OCI-LY7 (cell line): ENCODE results near the gene PDE3B.

Experiments used
- EZH2phosphoT487 ChIP-seq: fragments of 200-600 bp; sonication (generic); IDR thresholded peaks from 2 replicates; pipeline ENCODE4 v1.6.1; 2018; ENCODE audit warnings: low read depth, borderline replicate concordance, mild to moderate bottlenecking, mixed run types, antibody characterized with exemption, low read length, moderate library complexity, mixed read lengths
- TF ChIP-seq, protein P1 (sequence below): fragments of 200-600 bp; sonication (generic); conservative IDR thresholded peaks from 2 replicates; pipeline ENCODE4 v1.5.1; 2014; ENCODE audit warnings: mild to moderate bottlenecking, antibody characterized with exemption, low read length, moderate library complexity, mixed read lengths

DNA sequence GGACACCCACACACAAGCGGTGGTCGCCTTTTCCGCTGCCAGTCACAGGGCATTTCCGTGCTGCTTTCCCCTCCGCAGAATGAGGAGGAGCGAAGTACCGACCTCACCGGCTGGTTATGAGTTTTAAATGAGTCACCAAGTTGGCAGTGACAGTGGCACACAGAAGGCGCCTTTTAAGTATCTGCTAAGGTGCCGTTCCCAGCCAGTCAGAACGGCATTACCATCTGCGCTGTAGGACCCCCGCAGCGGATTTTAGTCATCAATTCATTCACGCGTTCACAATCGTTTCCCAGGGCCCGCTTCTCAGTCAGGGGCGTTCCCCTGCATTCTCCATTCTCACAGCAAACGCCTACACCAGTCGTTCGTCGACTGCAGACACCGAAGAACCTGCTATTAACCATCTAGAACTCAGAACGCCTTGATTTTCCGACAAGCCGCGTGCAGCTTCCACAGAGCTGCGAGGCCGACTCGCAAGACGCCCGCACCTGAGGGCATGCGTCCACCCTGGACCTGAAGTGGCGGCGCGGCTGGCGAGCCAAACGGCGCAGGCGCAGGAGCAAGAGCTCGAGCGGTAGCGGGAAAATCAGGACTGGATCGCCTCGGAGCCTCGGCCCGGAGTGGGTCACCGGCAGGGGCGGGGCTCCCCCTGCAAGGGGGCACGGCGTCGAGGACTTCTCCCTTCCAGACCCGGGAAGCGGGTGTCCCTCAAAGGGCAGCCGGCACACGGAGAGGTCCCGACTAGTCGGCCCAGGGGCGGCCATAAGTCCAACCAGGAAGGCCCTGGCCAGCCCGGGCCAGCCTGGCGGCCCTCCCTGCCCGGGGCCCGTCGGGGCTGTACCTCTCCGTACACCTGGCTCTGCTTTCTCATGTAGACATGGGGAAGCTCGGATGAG is 247.8 kb downstream of the PDE3B start:
- TF ChIP-seq, protein P1, sequence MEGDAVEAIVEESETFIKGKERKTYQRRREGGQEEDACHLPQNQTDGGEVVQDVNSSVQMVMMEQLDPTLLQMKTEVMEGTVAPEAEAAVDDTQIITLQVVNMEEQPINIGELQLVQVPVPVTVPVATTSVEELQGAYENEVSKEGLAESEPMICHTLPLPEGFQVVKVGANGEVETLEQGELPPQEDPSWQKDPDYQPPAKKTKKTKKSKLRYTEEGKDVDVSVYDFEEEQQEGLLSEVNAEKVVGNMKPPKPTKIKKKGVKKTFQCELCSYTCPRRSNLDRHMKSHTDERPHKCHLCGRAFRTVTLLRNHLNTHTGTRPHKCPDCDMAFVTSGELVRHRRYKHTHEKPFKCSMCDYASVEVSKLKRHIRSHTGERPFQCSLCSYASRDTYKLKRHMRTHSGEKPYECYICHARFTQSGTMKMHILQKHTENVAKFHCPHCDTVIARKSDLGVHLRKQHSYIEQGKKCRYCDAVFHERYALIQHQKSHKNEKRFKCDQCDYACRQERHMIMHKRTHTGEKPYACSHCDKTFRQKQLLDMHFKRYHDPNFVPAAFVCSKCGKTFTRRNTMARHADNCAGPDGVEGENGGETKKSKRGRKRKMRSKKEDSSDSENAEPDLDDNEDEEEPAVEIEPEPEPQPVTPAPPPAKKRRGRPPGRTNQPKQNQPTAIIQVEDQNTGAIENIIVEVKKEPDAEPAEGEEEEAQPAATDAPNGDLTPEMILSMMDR = no peak
- no peak for TF ChIP-seq EZH2phosphoT487
